Measurements from ENCODE around the gene ADAM33. TPM values are rescaled to one million over a fixed set of nuclear protein-coding genes. Genes with fewer than 3 reads are reported as not detected.

Gene ADAM33
- total RNA-seq, 1 experiment from 2014 or later: 4.9 TPM

GRCh38 chr20:3712279-3712873 lies 30.6 kb upstream of the ADAM33 start, which contains the start of gene SIGLEC1:
Gene SIGLEC1, minus strand, starts transcription at chr20:3712600. Its CDS starts 5,472 bp downstream, at chr20:3707128.
- no peak for DNase-seq
- Histone ChIP-seq H3K36me3 (no peaks in the 10 kb centered on the region), H3K9me3 (no peaks in the 10 kb centered on the region), H3K27me3 (no peaks in the 10 kb centered on the region), H3K4me3 (no peak within 1 kb of the TSS)

DNA sequence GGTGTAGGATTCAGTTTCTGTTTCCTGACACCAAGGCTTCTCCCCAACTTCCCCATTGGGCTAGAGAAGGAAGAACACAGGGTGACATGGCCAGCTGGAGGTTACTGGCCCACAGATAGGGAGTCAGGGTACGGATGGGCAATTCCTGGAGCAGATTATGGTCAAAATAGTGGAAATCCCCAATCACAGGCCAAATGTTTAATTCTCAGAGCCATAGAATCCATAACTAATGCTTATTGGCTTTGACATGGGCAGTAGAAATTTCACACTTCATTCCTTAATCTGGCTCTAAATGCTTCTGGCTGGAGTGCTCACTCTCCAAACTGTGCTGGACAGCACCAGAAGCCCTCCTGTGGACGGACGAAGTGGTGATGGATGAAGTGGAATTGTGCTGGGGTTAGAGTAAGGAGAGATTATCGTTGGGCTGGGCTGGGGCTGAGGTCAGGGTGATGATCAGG lies 29.7 kb upstream of the ADAM33 start:
- Histone ChIP-seq H3K36me3 (no peaks in the 10 kb centered on the region), H3K9me3 (no peaks in the 10 kb centered on the region), H3K27me3 (no peaks in the 10 kb centered on the region), H3K4me3 (no peak overlapping the region)
- no peak for DNase-seq

DNA sequence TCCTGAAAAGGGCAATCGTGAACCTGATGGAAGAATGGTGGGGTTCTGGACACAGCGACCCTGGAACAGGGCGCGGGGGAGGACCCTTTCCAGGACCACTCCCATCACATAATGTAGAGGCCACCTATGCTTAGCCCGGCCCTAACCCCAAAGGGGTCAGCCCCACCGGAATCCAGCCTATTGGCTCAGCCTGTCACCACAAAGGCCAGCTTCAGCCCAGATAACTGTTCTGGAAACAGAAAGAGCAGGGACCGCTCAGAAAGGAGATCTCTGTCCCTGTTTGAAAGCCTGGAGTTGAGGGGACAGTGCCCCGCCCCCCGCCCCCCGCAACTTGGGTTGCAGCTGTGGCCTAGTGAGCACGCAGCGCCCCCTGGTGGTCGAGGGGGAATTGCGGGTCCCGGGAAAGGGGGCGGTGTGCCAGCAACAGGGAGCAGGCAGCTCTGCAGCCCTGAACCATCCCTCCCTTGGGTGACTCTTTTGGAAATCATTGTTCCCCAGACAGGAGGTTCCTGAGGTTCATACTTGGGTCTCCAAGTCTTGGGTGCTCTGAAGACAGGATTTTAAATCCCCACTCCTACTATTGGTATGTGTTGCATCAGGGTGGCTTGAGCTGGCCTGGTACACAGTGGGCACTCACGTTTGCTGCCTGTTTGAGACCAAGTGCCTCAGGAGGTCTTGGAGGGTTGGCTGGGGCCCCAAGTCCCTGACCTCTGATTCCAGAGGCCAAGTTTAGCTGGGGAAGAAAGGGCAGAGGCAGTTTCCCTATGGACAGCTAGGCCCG lies 29.1 kb upstream of the ADAM33 start:
- Histone ChIP-seq H3K36me3 (no peaks in the 10 kb centered on the region), H3K9me3 (no peaks in the 10 kb centered on the region), H3K27me3 (no peaks in the 10 kb centered on the region), H3K4me3 (no peak overlapping the region)
- peak; percentile 31 for DNase-seq

DNA sequence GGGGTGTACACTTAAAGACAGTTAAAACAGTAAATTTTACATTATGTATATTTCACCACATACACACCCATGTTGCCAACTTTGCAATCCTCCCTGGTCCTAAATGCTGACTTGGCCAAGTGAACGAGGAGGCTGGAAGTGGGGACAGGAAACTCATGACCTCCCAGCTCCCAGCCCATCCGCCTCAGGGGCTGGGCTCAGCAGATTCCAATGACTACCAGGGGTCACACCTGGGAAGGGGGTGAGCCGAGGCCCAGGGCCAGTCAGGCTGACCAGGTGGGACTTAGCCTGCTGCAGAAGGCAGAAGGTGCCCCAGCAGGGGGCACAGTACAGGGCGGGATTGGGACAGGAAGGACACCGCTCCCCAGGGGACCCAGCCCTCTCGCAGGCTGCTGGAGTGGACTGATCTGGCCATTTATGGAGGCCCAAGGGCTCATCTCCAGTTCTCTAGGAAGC lies 28.2 kb upstream of the ADAM33 start:
- Histone ChIP-seq H3K9me3 (no peaks in the 10 kb centered on the region), H3K4me3 (no peak overlapping the region), H3K36me3 (no peaks in the 10 kb centered on the region), H3K27me3 (no peaks in the 10 kb centered on the region)
- DNase-seq: no peak

GRCh38 chr20:3707508-3707899 lies 25.7 kb upstream of the ADAM33 start:
- Histone ChIP-seq H3K4me3 (no peak overlapping the region), H3K36me3 (no peaks in the 10 kb centered on the region), H3K9me3 (no peaks in the 10 kb centered on the region), H3K27me3 (no peaks in the 10 kb centered on the region)
- no peak for DNase-seq

GRCh38 chr20:3706774-3707507 lies 25.1 kb upstream of the ADAM33 start:
- H3K27me3 ChIP-seq: no peaks in the 10 kb centered on the region

GRCh38 chr20:3705970-3706739 lies 24.3 kb upstream of the ADAM33 start:
- Histone ChIP-seq H3K27me3 (no peaks in the 10 kb centered on the region), H3K9me3 (no peaks in the 10 kb centered on the region), H3K4me3 (no peak overlapping the region), H3K36me3 (no peaks in the 10 kb centered on the region)
- DNase-seq: no peak

More at GRCh38 chr20:3706774-3707507, 25.1 kb upstream of the ADAM33 start:
- peak; percentile 54 for DNase-seq
- no peak overlapping the region for H3K4me3 ChIP-seq
- no peaks in the 10 kb centered on the region for H3K9me3 ChIP-seq
- H3K36me3 ChIP-seq: no peaks in the 10 kb centered on the region

- H3K36me3 ChIP-seq: no peaks in the 10 kb centered on the region
- DNase-seq: no peak
Observed at GRCh38 chr20:3705491-3705969, 23.7 kb upstream of the ADAM33 start.

DNA sequence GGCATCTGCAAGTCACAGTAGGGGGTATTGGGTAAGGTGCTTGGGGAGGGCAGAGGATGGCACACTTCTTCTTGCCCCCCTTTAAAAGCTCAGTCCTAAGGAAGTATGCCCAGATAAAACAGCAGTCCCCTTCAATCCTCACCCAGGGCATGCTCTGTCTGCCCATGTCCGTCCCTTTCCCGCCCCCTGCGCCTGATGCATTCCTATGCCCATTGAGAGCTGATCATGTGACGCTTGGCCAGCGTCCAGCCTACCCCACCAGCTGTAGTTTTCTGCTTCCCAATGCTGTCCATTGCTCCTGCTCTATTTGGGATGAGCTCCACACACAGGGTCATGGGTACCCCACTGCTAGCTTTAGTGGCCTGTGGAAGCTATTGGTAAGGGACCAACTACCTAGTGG lies 22.3 kb upstream of the ADAM33 start:
- H3K4me3 ChIP-seq: no peak overlapping the region
- no peak for DNase-seq
- no peaks in the 10 kb centered on the region for H3K27me3 ChIP-seq
- H3K9me3 ChIP-seq: no peaks in the 10 kb centered on the region
- no peaks in the 10 kb centered on the region for H3K36me3 ChIP-seq

More at GRCh38 chr20:3705491-3705969, 23.7 kb upstream of the ADAM33 start:
- Histone ChIP-seq H3K4me3 (no peak overlapping the region), H3K27me3 (no peaks in the 10 kb centered on the region), H3K9me3 (no peaks in the 10 kb centered on the region)

- H3K4me3 ChIP-seq: no peak overlapping the region
- DNase-seq: no peak
Observed at GRCh38 chr20:3702611-3703391, 21.0 kb upstream of the ADAM33 start.

GRCh38 chr20:3701061-3701998 lies 19.5 kb upstream of the ADAM33 start:
- no peaks in the 10 kb centered on the region for H3K27me3 ChIP-seq
- no peaks in the 10 kb centered on the region for H3K36me3 ChIP-seq
- no peaks in the 10 kb centered on the region for H3K9me3 ChIP-seq
- H3K4me3 ChIP-seq: no peak overlapping the region
- DNase-seq: no peak

More at GRCh38 chr20:3702611-3703391, 21.0 kb upstream of the ADAM33 start:
- H3K27me3 ChIP-seq: no peaks in the 10 kb centered on the region
- no peaks in the 10 kb centered on the region for H3K36me3 ChIP-seq
- H3K9me3 ChIP-seq: no peaks in the 10 kb centered on the region

- H3K9me3 ChIP-seq: no peaks in the 10 kb centered on the region
- no peaks in the 10 kb centered on the region for H3K36me3 ChIP-seq
- DNase-seq: no peak
- no peak overlapping the region for H3K4me3 ChIP-seq
- no peaks in the 10 kb centered on the region for H3K27me3 ChIP-seq
Observed at GRCh38 chr20:3699037-3699436, 17.2 kb upstream of the ADAM33 start.

DNA sequence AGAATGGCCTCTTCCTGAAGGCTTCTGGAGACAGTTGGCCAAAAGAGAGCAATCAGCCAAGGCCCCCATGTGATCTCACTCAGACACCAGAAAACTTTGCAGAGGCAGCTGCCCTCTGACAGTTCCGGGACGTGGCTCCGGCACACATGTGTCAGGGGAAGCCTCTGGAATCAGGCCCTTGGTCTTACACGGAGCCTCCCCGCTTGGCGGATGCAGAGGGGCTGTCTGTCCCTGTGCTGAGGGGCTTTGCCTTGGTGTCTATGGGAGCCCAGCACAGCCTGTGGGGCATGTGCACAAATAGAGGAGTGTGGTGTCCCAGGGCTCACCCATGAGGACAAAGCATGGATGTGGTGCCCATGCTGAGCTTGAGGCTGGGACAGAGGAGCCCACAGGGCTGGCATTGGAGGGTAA lies 16.8 kb upstream of the ADAM33 start:
- no peak for DNase-seq
- Histone ChIP-seq H3K27me3 (no peaks in the 10 kb centered on the region), H3K9me3 (no peaks in the 10 kb centered on the region), H3K4me3 (no peak overlapping the region), H3K36me3 (no peaks in the 10 kb centered on the region)

DNA sequence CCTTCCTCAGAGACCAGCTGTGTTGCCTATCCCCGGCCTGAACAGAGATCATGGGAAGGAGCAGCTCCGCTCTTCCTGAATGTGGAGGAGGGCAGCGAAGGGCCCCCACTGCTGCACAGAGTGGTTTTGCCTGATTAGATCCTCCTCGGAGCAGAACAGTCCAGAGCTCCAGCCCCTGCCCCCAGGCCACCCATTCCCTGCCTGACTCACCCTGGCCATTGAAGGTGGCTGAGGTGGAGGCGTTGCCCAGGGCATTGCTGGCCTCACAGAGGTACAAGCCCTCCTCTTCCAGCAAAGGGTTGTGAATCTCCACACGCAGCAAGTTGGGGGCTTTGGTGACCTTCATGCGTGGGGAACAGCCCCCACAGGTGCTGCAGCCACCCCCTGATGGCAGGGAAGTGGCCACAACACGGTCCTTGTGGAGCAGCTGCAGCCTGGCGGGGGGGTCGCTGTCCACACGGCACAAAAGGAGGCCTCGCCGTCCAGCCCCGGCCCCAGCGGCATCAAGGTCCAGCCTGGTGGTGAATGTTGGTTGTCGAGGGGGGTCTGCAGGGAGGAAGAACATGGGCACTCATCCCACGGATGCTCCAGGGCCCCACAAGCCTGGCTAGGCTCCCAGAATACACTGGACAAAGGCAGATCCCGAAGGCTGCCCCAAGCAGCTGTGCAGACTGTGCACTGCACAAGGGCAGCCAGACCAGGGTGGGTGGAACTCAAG lies 15.9 kb upstream of the ADAM33 start:
- no peak for DNase-seq
- no peak overlapping the region for H3K4me3 ChIP-seq
- H3K36me3 ChIP-seq: no peaks in the 10 kb centered on the region
- H3K27me3 ChIP-seq: no peaks in the 10 kb centered on the region
- H3K9me3 ChIP-seq: no peaks in the 10 kb centered on the region
